ENCODE measurements around the gene CST4. TPM values are rescaled to one million over a fixed set of nuclear protein-coding genes. Genes with fewer than 3 reads are reported as not detected.
"Not testable (repeated sequence)": the region's sequence is repeated elsewhere in the genome, so short reads cannot be mapped to it uniquely, and the experiment has no call there.

Gene CST4
- total RNA-seq, 1 donor from 2014 or later, result not detected

GRCh38 chr20:23700931-23701330 is 12.1 kb upstream of the CST4 start:
- H3K27ac Mint-ChIP-seq (ENCODE audit: unreplicated experiment), result no peak overlapping the region
- no peak for TF ChIP-seq CTCF (IDR thresholded peaks at IDR 0.05; ENCODE audit: unreplicated experiment)
- peaks cover 4% of the 10 kb centered on the region for H3K4me1 Mint-ChIP-seq (ENCODE audit: unreplicated experiment)
- no peak overlapping the region for H3K4me3 Mint-ChIP-seq (ENCODE audit: unreplicated experiment)
- H3K36me3 Mint-ChIP-seq (ENCODE audit: low read depth, unreplicated experiment), result no peaks in the 10 kb centered on the region
- no peak for DNase-seq (ENCODE audit: low spot score)
- H3K9me3 Mint-ChIP-seq (ENCODE audit: unreplicated experiment), result no peaks in the 10 kb centered on the region
- no peaks in the 10 kb centered on the region for H3K27me3 Mint-ChIP-seq (ENCODE audit: unreplicated experiment)

GRCh38 chr20:23697947-23698346 is 9.1 kb upstream of the CST4 start:
- Mint-ChIP-seq H3K36me3 (ENCODE audit: low read depth, unreplicated experiment) (no peaks in the 10 kb centered on the region), H3K27ac (ENCODE audit: unreplicated experiment) (no peak overlapping the region), H3K9me3 (ENCODE audit: unreplicated experiment) (no peaks in the 10 kb centered on the region), H3K4me1 (ENCODE audit: unreplicated experiment) (peaks cover 30% of the 10 kb centered on the region), H3K4me3 (ENCODE audit: unreplicated experiment) (no peak overlapping the region), H3K27me3 (ENCODE audit: unreplicated experiment) (no peaks in the 10 kb centered on the region)
- no peak for DNase-seq (ENCODE audit: low spot score)
- TF ChIP-seq CTCF (IDR thresholded peaks at IDR 0.05; ENCODE audit: unreplicated experiment), result no peak

GRCh38 chr20:23695068-23695395 is 6.2 kb upstream of the CST4 start:
- peaks cover 39% of the 10 kb centered on the region for H3K4me1 Mint-ChIP-seq (ENCODE audit: unreplicated experiment)
- not testable (repeated sequence) for H3K36me3 Mint-ChIP-seq (ENCODE audit: low read depth, unreplicated experiment); DNase-seq (ENCODE audit: low spot score); H3K27ac Mint-ChIP-seq (ENCODE audit: unreplicated experiment); H3K9me3 Mint-ChIP-seq (ENCODE audit: unreplicated experiment); H3K27me3 Mint-ChIP-seq (ENCODE audit: unreplicated experiment); H3K4me3 Mint-ChIP-seq (ENCODE audit: unreplicated experiment)

GRCh38 chr20:23694178-23695067 is 5.6 kb upstream of the CST4 start:
- not testable (repeated sequence) for H3K27ac Mint-ChIP-seq (ENCODE audit: unreplicated experiment); H3K27me3 Mint-ChIP-seq (ENCODE audit: unreplicated experiment); DNase-seq (ENCODE audit: low spot score); H3K36me3 Mint-ChIP-seq (ENCODE audit: low read depth, unreplicated experiment); H3K4me3 Mint-ChIP-seq (ENCODE audit: unreplicated experiment); H3K9me3 Mint-ChIP-seq (ENCODE audit: unreplicated experiment)
- peaks cover 39% of the 10 kb centered on the region for H3K4me1 Mint-ChIP-seq (ENCODE audit: unreplicated experiment)

GRCh38 chr20:23692725-23693619 is 4.1 kb upstream of the CST4 start:
- H3K4me1 Mint-ChIP-seq (ENCODE audit: unreplicated experiment), result peaks cover 38% of the 10 kb centered on the region

GRCh38 chr20:23691675-23692074 is 2.8 kb upstream of the CST4 start:
- no peak overlapping the region for H3K4me3 Mint-ChIP-seq (ENCODE audit: unreplicated experiment)
- H3K4me1 Mint-ChIP-seq (ENCODE audit: unreplicated experiment), result peaks cover 38% of the 10 kb centered on the region
- H3K9me3 Mint-ChIP-seq (ENCODE audit: unreplicated experiment), result no peaks in the 10 kb centered on the region
- no peak overlapping the region for H3K27ac Mint-ChIP-seq (ENCODE audit: unreplicated experiment)
- TF ChIP-seq CTCF (IDR thresholded peaks at IDR 0.05; ENCODE audit: unreplicated experiment), result no peak
- peaks cover 4% of the 10 kb centered on the region for H3K27me3 Mint-ChIP-seq (ENCODE audit: unreplicated experiment)
- no peak for DNase-seq (ENCODE audit: low spot score)
- H3K36me3 Mint-ChIP-seq (ENCODE audit: low read depth, unreplicated experiment), result peaks cover 3% of the 10 kb centered on the region

More at GRCh38 chr20:23692725-23693619, 4.1 kb upstream of the CST4 start:
- DNase-seq (ENCODE audit: low spot score); H3K36me3 Mint-ChIP-seq (ENCODE audit: low read depth, unreplicated experiment); H3K27me3 Mint-ChIP-seq (ENCODE audit: unreplicated experiment); H3K4me3 Mint-ChIP-seq (ENCODE audit: unreplicated experiment); H3K9me3 Mint-ChIP-seq (ENCODE audit: unreplicated experiment): not testable (repeated sequence)
- H3K27ac Mint-ChIP-seq (ENCODE audit: unreplicated experiment), result peak overlapping the region; percentile 33

Data from endothelial cell (in vitro differentiated cells).